Activated naive CD8-positive, alpha-beta T cell (primary cell): ENCODE data around the gene KATNAL1.
"Not testable (repeated sequence)": the region's sequence is repeated elsewhere in the genome, so short reads cannot be mapped to it uniquely, and the experiment has no call there.

Experiments
- H3K27ac Mint-ChIP-seq: one replicate; pipeline ENCODE4 v1.8.0; 2021; ENCODE audit warnings: mixed read lengths
- H3K27me3 Mint-ChIP-seq: one replicate; pipeline ENCODE4 v1.8.0; 2021; ENCODE audit warnings: mixed read lengths
- H3K36me3 Mint-ChIP-seq: one replicate; pipeline ENCODE4 v1.8.0; 2021; ENCODE audit warnings: mixed read lengths
- H3K4me1 Mint-ChIP-seq: one replicate; pipeline ENCODE4 v1.8.0; 2021; ENCODE audit warnings: low read depth, mixed read lengths
- H3K4me3 Mint-ChIP-seq: one replicate; pipeline ENCODE4 v1.8.0; 2021; ENCODE audit warnings: mild to moderate bottlenecking, mixed read lengths
- H3K9me3 Mint-ChIP-seq: one replicate; pipeline ENCODE4 v1.8.0; 2021; ENCODE audit warnings: low read depth, mixed read lengths

KATNAL1 gene

DNA sequence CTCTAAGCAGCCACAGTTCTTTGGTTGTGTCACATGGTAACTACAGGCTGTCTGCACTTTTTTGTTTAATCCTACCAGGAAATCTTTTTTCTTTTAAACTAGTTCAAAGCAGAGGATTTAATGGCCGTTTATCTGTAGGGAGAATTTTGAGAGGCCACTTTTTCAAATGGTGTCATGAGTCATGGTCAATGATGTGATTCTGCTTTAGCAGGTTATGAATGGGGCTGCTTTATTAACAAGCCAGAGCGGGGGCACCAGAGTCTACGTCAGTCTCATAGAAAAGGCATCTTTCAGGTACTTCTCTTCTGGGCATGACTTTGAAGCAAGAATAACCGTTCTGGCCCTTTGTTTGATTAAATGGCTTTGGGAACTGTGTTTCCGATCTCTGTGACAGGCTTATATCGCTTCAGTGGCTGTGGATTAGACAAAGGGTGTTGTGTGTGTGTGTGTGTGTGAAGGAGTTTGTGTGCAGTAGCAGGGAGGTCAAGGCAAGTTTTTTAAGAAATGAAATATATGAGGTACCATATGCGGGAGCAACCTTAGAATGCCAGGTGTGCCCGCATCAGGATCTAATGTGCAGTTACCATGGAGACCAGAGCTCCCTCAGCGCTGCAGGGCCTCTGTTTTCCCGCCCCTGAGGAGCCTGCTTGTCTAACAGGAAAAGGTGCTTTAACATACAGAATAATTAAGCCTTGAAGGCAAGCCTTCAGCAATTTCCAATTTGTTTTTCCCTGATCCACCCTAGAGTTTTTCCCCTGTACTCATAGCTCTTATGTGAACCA is 120.5 kb downstream of the KATNAL1 start:
- H3K4me1 Mint-ChIP-seq = peaks cover 8% of the 10 kb centered on the region
- H3K27me3 Mint-ChIP-seq = no peaks in the 10 kb centered on the region
- H3K9me3 Mint-ChIP-seq = no peaks in the 10 kb centered on the region
- no peaks in the 10 kb centered on the region for H3K36me3 Mint-ChIP-seq
- H3K27ac Mint-ChIP-seq = no peak overlapping the region
- H3K4me3 Mint-ChIP-seq = no peak overlapping the region

DNA sequence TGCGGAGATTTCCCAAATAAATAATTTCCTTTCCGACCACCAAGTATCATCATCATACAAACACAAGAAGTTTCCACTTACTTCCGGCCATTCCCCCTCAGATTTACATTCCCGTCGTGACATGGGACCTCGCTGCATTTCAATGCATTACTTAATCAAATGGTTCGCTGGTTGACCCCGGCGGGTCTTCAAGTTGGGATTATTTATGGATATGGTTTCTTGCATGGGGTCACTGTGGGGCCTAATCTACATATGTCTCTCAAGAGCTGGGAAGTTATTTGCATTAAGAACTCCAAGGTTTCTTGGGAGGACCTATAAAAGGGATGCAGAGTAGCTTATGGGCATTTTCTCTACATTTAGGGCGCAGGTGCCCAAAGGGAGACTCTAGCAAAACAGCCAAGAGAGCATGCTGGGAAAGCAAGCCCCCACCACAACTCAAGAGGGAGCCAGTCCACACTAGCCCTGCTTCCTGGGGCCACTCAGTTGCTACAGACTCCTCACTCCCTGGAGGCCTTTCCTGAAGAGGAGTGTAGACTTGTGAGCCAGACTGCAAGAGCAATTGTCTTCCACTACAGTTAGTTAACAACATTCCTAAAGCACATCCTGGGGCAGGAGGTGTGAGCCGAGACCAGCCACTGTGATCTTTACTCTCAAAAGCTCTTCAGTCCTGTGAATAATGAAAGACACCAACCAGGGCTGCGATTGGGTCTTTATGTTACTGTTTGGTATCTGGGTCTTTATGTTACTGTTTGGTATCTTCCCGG is 125.3 kb downstream of the KATNAL1 start:
- H3K36me3 Mint-ChIP-seq = no peaks in the 10 kb centered on the region
- no peak overlapping the region for H3K27ac Mint-ChIP-seq
- peaks cover 9% of the 10 kb centered on the region for H3K4me1 Mint-ChIP-seq
- no peak overlapping the region for H3K4me3 Mint-ChIP-seq
- H3K9me3 Mint-ChIP-seq = no peaks in the 10 kb centered on the region
- no peaks in the 10 kb centered on the region for H3K27me3 Mint-ChIP-seq

DNA sequence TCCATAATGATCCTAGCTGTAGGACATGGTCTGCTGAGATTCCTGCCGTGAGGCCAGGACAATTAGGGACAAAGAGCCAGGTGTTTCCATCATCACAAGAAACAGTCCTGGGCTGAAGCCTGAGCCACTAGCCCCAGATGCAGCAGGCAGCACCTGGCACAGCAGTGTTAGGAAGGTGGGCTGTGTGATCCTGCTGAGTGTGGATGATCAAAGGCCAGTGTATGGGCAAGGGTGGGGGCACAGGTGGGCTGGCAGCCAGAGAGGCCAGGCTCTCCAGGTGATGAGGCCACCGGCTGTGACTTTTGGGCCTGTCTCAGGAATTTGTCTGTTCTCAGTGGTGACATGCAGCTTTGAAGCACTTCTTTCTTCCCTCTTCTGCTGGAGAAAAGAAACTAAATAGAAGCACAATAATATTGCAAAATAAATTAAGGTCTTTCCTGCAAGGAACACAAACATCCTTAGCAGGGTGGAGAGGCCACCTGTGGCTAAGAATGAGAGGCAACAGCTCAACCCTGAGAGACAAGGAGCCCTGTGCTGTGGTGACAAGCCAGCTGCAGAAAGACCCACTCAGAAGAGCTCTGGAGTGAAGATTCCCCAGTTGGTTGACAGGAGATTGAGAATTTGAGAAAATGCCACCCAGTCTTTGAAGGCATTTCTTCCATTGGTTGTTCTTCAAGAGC is 127.6 kb downstream of the KATNAL1 start:
- H3K9me3 Mint-ChIP-seq = no peaks in the 10 kb centered on the region
- peaks cover 2% of the 10 kb centered on the region for H3K4me1 Mint-ChIP-seq
- H3K36me3 Mint-ChIP-seq = no peaks in the 10 kb centered on the region
- no peaks in the 10 kb centered on the region for H3K27me3 Mint-ChIP-seq
- no peak overlapping the region for H3K27ac Mint-ChIP-seq
- no peak overlapping the region for H3K4me3 Mint-ChIP-seq

DNA sequence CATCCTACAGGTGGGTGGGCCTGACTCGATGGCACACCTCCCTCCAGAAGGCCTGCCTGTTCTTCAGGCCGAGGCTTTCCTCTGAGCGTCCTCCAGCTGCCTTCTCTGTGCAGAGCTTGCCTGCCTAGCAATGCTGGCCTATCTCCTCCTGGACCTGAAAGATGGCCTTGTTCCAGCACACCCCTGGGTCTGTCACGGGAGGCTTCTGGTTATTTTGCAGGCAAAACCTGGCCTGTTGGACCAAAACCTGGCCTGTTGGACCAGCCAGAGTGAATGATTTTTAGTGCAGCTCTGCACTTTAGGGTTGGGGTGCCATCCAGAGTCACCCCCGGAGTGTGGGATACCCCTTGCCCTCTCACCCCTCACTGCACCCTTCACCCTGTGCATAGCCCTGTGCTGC is 128.4 kb downstream of the KATNAL1 start:
- no peaks in the 10 kb centered on the region for H3K36me3 Mint-ChIP-seq
- H3K27me3 Mint-ChIP-seq = no peaks in the 10 kb centered on the region
- H3K27ac Mint-ChIP-seq = no peak overlapping the region
- H3K4me3 Mint-ChIP-seq = no peak overlapping the region
- H3K4me1 Mint-ChIP-seq = peaks cover 6% of the 10 kb centered on the region
- H3K9me3 Mint-ChIP-seq = no peaks in the 10 kb centered on the region

DNA sequence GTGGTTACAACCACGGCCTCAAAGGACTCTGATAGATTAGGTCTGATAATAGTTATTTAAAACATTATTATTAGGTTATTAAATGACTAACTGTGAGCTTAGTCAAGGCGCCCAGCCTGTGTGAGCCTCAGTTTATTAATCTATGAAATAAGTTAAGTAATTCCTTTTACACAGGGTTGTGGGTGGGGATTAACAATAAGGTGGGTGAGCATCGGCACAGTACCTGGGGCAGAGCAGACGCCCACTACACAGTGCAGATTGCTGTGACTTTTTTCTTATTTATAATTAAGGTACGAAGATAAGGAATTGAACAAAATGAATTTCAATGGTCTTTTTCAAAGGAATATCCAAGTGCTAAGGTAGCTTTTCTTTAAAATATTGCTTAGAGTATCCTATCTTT is 132.2 kb downstream of the KATNAL1 start:
- peaks cover 20% of the 10 kb centered on the region for H3K4me1 Mint-ChIP-seq
- H3K27me3 Mint-ChIP-seq = no peaks in the 10 kb centered on the region

DNA sequence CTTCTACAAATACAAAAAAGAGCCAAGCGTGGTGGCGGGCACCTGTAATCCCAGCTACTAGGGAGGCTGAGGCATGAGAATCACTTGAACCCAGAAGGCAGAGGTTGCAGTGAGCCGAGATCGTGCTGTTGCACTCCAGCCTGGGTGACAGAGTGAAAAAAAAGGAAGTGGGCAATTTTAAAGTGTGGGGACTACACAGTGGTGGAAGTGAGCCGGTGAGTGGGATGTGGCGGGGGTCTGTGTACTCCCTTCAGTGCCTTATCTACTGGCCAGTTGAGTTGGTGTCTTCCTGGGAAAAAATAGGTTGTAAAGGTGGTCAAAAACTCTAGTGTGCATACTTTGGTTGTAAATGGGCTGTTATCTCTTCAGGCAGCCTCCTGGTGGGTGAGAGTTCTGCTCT is 133.1 kb downstream of the KATNAL1 start:
- H3K4me3 Mint-ChIP-seq, H3K27ac Mint-ChIP-seq, H3K27me3 Mint-ChIP-seq, H3K9me3 Mint-ChIP-seq, H3K36me3 Mint-ChIP-seq: not testable (repeated sequence)
- peaks cover 26% of the 10 kb centered on the region for H3K4me1 Mint-ChIP-seq

More for the DNA sequence above, 132.2 kb downstream of the KATNAL1 start:
- H3K4me3 Mint-ChIP-seq = no peak overlapping the region
- H3K9me3 Mint-ChIP-seq = no peaks in the 10 kb centered on the region
- H3K27ac Mint-ChIP-seq = no peak overlapping the region
- H3K36me3 Mint-ChIP-seq = no peaks in the 10 kb centered on the region

DNA sequence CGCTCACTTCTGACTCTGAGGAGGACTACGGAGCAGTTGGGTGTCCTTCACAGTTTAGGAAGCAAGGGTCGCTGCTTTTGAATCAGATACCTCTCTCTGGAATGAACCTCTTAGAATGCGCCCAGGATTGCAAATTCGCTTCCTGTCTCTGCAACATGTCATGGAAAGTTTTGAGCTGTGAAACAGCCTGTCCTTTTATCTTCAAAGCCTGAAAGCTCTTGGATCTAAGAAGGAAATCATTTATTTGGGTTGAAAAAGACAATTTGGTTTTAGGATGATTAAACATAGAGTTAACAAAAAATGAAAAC is 134.1 kb downstream of the KATNAL1 start:
- H3K4me3 Mint-ChIP-seq = no peak overlapping the region
- no peaks in the 10 kb centered on the region for H3K36me3 Mint-ChIP-seq
- no peak overlapping the region for H3K27ac Mint-ChIP-seq
- peaks cover 28% of the 10 kb centered on the region for H3K4me1 Mint-ChIP-seq
- H3K27me3 Mint-ChIP-seq = no peaks in the 10 kb centered on the region
- no peaks in the 10 kb centered on the region for H3K9me3 Mint-ChIP-seq

DNA sequence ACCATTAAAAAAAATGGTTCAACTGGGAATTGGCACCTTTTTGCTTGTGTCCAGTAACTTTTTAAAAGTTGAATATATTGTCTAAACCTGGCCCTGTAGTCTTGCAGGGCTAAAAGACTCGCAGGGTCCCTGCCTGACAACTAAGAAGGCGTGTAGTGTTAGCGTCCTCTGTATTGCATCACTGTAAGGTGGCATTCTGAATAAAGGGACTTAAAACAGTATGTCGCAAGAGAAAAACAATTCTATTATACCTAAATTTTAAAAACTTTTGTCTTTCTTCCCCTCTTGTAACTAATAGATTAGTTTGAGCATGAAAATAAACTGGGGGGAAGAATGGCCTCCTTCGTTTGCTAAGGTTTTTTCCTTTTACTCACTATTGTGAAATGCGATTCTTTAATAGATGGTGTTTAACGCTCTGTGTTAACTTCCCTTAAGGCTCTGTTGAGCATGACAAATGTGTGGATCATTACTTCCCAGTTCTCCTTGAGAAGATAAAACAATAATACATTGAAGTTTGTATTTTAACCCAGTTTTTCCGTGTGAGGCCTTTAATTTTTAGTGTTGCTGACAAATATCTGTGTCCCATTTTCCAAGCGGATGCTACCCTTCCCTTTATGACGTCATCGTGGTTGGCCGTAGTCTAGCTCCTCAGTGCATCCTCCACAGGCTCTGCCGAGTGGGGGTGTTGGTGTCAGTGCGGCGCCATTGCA is 134.6 kb downstream of the KATNAL1 start:
- Mint-ChIP-seq H3K27me3 (peaks cover under 1% of the 10 kb centered on the region), H3K36me3 (peaks cover under 1% of the 10 kb centered on the region), H3K27ac (no peak overlapping the region), H3K4me3 (no peak overlapping the region), H3K9me3 (no peaks in the 10 kb centered on the region), H3K4me1 (peaks cover 28% of the 10 kb centered on the region)

DNA sequence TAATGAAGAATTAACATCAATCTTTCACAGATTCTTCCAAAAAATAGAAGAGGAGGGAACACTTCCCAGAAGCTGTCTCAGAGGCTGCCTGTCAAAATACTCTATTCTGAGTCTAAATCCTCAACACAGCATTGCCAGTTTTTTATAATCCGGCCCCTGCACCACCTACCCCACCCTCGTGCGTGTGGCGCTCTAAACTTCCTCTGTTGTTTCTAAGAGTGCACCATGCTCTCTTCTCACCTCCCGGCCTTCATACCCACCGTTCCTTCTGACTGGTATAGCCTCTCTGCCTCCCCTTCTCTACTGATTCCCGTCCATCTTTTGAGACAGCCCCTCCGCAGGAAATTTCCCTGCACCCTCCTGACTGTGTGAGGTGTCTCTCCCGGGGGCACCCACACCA is 136.8 kb downstream of the KATNAL1 start:
- H3K27me3 Mint-ChIP-seq = peaks cover 1% of the 10 kb centered on the region
- H3K27ac Mint-ChIP-seq = no peak overlapping the region
- no peak overlapping the region for H3K4me3 Mint-ChIP-seq
- peaks cover 2% of the 10 kb centered on the region for H3K36me3 Mint-ChIP-seq
- H3K9me3 Mint-ChIP-seq = no peaks in the 10 kb centered on the region
- peaks cover 28% of the 10 kb centered on the region for H3K4me1 Mint-ChIP-seq

DNA sequence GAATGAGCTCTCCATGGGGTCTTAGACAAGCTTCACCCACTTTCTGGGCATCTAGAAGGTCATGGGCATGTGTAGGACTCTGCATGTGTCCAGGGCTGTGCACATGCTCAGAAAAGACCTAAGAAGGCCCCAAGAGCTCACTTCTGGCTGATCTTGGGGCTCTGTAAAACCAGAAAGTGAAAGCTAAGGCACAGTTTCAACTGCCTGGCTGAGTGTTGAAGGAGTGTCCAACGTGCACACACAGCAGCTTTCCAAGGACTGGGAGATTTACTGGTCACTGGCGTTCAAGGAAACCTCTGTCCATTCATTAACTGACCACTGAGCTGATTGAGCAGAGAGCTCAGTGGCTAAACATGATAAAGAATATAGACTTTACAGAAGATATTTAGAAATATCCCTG is 137.9 kb downstream of the KATNAL1 start:
- peaks cover 27% of the 10 kb centered on the region for H3K4me1 Mint-ChIP-seq
- H3K27me3 Mint-ChIP-seq = peaks cover 1% of the 10 kb centered on the region
- no peaks in the 10 kb centered on the region for H3K9me3 Mint-ChIP-seq
- no peak overlapping the region for H3K27ac Mint-ChIP-seq
- H3K4me3 Mint-ChIP-seq = no peak overlapping the region
- H3K36me3 Mint-ChIP-seq = peaks cover 2% of the 10 kb centered on the region

DNA sequence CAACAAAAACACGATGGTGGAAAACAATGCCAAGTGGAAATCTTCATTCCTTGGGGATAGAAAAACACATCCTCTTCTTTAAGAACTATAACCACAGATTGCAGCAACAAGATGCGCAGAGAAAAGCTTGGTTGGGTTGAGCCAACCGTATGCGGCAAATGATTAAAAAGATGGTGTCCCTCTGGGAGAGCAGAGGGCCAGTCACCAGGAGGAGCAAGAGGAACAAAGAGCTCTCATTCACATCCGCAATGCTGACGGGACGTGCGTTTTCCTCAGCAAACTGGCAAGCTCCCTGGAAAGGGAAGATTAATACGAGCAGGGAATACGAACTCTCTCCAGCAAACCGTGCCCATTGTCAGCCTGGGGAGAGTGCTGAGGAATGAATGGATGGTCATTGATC is 141.6 kb downstream of the KATNAL1 start:
- Mint-ChIP-seq H3K27me3 (peaks cover 1% of the 10 kb centered on the region), H3K4me1 (peaks cover 16% of the 10 kb centered on the region), H3K4me3 (no peak overlapping the region), H3K9me3 (no peaks in the 10 kb centered on the region), H3K27ac (no peak overlapping the region), H3K36me3 (peaks cover 2% of the 10 kb centered on the region)

DNA sequence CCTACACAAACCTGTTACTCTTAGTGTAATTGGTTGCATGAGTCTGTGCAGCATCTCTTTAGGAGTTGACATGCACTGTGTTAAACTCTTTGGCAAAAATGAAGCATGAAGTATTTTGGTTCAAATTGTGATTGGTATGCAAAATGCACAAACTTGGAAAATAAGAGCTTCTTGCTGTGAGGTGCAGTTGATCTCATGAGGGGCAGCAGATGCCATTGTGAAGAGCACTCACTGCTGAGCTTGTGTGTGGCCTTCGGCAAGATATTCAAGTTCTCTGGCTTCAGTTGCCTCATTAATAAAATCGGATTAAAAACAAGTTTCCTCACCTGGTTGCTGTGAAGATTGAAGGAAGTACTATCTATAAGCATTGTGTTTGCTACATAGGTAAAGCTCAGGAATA is 142.3 kb downstream of the KATNAL1 start:
- Mint-ChIP-seq H3K4me3 (no peak overlapping the region), H3K4me1 (peaks cover 12% of the 10 kb centered on the region), H3K27me3 (peaks cover 1% of the 10 kb centered on the region), H3K27ac (no peak overlapping the region), H3K9me3 (no peaks in the 10 kb centered on the region), H3K36me3 (peaks cover 2% of the 10 kb centered on the region)

DNA sequence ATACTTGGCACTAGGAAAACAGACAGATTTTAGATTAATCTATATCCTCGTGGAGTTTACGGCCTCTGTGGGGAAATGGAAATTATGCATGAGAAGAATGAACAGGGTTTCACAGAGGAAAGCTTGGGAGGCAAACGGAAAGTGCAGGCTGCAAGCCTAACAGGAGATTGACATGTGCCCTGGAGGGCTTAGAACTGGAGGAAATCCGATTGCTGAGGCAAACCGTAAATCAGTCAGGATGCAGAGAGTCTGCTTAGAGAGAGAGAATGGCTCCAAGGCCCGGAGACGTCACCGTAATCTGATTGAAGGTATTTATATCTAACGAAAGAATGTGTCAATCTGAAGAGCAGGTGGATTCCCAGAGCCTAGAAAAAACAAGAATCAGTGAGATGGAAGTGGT is 143.2 kb downstream of the KATNAL1 start:
- Mint-ChIP-seq H3K9me3 (no peaks in the 10 kb centered on the region), H3K27me3 (peaks cover 1% of the 10 kb centered on the region), H3K4me3 (no peak overlapping the region), H3K36me3 (peaks cover 2% of the 10 kb centered on the region), H3K4me1 (peaks cover 11% of the 10 kb centered on the region), H3K27ac (no peak overlapping the region)

DNA sequence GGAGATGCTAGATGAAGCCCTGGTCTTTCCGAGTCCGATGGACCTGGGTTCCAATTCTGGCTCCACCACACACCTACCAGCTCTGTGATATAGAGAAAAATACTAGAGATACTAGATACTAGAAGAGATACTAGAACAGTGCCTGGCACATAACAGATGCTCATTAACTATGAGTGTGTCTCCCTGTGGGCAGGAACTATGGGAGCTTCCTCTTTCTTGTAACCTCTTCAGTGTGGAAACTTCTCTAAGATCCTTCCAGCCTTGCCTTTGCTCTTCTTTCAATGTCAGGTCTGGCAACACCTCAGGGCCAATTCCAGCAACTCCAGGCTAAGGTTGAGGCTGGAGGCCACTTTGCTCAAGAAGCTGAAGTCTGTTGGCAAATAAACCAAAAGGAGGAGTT is 143.9 kb downstream of the KATNAL1 start:
- Mint-ChIP-seq H3K36me3 (peaks cover 2% of the 10 kb centered on the region), H3K4me3 (no peak overlapping the region), H3K9me3 (no peaks in the 10 kb centered on the region), H3K27ac (no peak overlapping the region), H3K4me1 (peaks cover 17% of the 10 kb centered on the region), H3K27me3 (peaks cover 1% of the 10 kb centered on the region)

DNA sequence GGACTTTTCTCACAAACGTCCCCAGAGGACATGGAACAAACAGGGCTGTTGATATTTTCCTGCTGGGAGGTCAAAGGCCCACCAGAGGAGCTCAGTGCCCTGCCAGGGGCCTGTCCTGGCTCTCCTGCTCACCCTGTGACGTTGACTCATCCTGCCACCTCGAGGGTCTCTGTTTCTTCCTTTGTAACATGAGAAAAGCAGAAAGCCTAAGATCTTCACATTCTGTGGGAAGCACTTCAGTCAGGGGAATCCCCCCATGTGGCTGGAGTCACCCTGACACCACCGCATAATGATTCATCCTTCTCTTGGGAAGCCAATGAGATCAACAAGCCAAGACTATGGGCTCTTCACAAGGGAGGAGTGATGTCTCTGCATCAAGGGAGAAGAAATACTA is 147.9 kb downstream of the KATNAL1 start:
- Mint-ChIP-seq H3K4me3 (peak overlapping the region; percentile 46), H3K27ac (peak overlapping the region; percentile 78), H3K36me3 (no peaks in the 10 kb centered on the region), H3K4me1 (peaks cover 22% of the 10 kb centered on the region), H3K9me3 (no peaks in the 10 kb centered on the region), H3K27me3 (no peaks in the 10 kb centered on the region)
